Fibroblast of lung (primary cell): ENCODE measurements around the gene THOC7. TPM values are rescaled to one million over a fixed set of nuclear protein-coding genes. Genes with fewer than 3 reads are reported as not detected.

Source experiments
- DNase-seq, 2 donors: peaks; one replicate each; pipeline versions ENCODE4 v3.0.0 to v3.0.0-alpha.2; 2010; ENCODE audit warnings: low read depth in 2 of 2
- H2AFZ ChIP-seq: 2 replicates; pipeline ENCODE4 v1.5.1; 2012; ENCODE audit warnings: low read length, control low read depth, inconsistent platforms
- H3K27ac ChIP-seq: 2 replicates; pipeline ENCODE4 v1.5.1; 2011; ENCODE audit warnings: low read length, control low read depth; ENCODE audit not compliant: insufficient read depth
- H3K27me3 ChIP-seq: 2 replicates; pipeline ENCODE4 v1.5.1; 2011; ENCODE audit warnings: mild to moderate bottlenecking, low read length; ENCODE audit not compliant: control insufficient read depth, insufficient read depth
- H3K36me3 ChIP-seq: 2 replicates; pipeline ENCODE4 v1.5.1; 2011; ENCODE audit warnings: low read length; ENCODE audit not compliant: control insufficient read depth, insufficient read depth
- H3K4me1 ChIP-seq: 2 replicates; pipeline ENCODE4 v1.5.1; 2011; ENCODE audit warnings: low read length; ENCODE audit not compliant: control insufficient read depth, insufficient read depth; ENCODE audit errors: extremely low read depth
- H3K4me2 ChIP-seq: 2 replicates; pipeline ENCODE4 v1.5.1; 2011; ENCODE audit warnings: low read length, control low read depth; ENCODE audit not compliant: insufficient read depth; ENCODE audit errors: extremely low read depth
- H3K4me3 ChIP-seq, 4 experiments: fragments of 200-600 bp in 1 of 4; sonication (generic) in 1 of 4; replicated peaks in 1 of 4; 2 replicates each; pipeline ENCODE4 v1.5.1; 2011 to 2016; ENCODE audit warnings: low read length in 4 of 4, low read depth in 3 of 4, mild to moderate bottlenecking in 3 of 4, control low read depth in 2 of 4, inconsistent platforms in 1 of 4, mixed read lengths in 1 of 4; ENCODE audit not compliant: insufficient read depth in 1 of 4; ENCODE audit errors: control extremely low read depth in 1 of 4
- H3K79me2 ChIP-seq: 2 replicates; pipeline ENCODE4 v1.5.1; 2012; ENCODE audit warnings: mild to moderate bottlenecking, low read length, inconsistent platforms; ENCODE audit not compliant: control insufficient read depth, insufficient read depth
- H3K9ac ChIP-seq: 2 replicates; pipeline ENCODE4 v1.5.1; 2011; ENCODE audit warnings: mild to moderate bottlenecking, low read length, control low read depth; ENCODE audit not compliant: insufficient read depth
- H3K9me3 ChIP-seq: 2 replicates; pipeline ENCODE4 v1.5.1; 2012; ENCODE audit warnings: low read depth, low read length; ENCODE audit not compliant: control insufficient read depth, insufficient read depth
- H4K20me1 ChIP-seq: 2 replicates; pipeline ENCODE4 v1.5.1; 2011; ENCODE audit warnings: low read length; ENCODE audit not compliant: control insufficient read depth, insufficient read depth; ENCODE audit errors: extremely low read depth
- EZH2 ChIP-seq: IDR thresholded peaks from 2 replicates; pipeline ENCODE4 v1.5.1; 2012; ENCODE audit warnings: low read length, control low read depth, mild to moderate bottlenecking; ENCODE audit errors: missing control alignments
- polyA plus RNA-seq, 2 donors: library from polyadenylated mRNA; depleted of rRNA in 1 of 2; stranded (reverse) in 1 of 2; unstranded in 1 of 2; fragments of >200 nt; gene quantifications; 2 replicates each; pipeline ENCODE4 v1.2.1, GENCODE V29; 2011 to 2012; ENCODE audit warnings: missing spikeins in 1 of 2
- total RNA-seq: library from RNA; depleted of rRNA; stranded (reverse); fragments of >200 nt; gene quantifications from 2 replicates; pipeline ENCODE4 v1.2.1, GENCODE V29; 2014
- TF ChIP-seq, protein P1 (sequence below), 2 donors: IDR thresholded peaks in 1 of 2; conservative IDR thresholded peaks in 1 of 2; 1 replicate in 1 of 2; 2 replicates in 1 of 2; pipeline ENCODE4 v1.5.1; 2011 to 2012; ENCODE audit warnings: low read length in 2 of 2, control low read depth in 1 of 2, inconsistent platforms in 1 of 2, low read depth in 1 of 2, mild to moderate bottlenecking in 1 of 2

Gene THOC7
- total and polyA plus RNA-seq, 2 donors (not counting 1 experiment from before 2014, with no cell fraction given): 35.3 to 103 TPM

DNA sequence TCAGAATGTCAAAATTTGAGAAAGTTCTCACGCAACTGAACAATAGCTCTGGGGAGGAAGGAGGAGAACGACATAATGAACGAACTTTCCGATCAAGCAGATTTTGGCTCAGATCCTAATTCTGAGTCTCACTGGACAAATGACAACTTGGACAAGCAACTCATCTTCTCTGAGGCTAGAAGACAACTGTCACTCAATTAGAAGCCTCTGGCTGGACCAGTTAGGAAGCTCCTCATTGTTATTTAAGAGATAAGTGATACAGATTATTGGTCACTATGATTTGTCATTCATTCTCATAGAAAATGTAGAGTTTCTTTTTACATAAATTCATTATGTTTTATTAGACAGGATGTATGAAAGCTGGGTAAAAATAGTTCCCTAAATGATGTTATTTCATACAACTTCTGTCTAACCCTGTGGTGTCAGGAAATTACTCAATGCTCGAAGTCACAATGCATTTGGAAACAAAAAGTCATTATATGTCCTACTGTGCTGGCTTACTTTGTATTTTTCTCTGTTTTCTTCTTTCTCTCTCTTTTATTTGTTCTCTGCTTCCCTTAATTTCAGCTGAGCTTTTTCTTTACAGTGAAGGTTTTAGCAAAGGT is 55.5 kb downstream of the THOC7 start:
- Histone ChIP-seq H2AFZ (no peak overlapping the region), H3K27ac (no peak overlapping the region), H3K79me2 (no peaks in the 10 kb centered on the region), H3K9ac (no peak overlapping the region), H3K36me3 (no peaks in the 10 kb centered on the region), H3K9me3 (no peaks in the 10 kb centered on the region), H4K20me1 (no peaks in the 10 kb centered on the region), H3K4me3 (no peak overlapping the region), H3K4me1 (no peaks in the 10 kb centered on the region), H3K27me3 (no peaks in the 10 kb centered on the region), H3K4me2 (no peak overlapping the region)
- DNase-seq: no peak
- TF ChIP-seq EZH2: no peak
- TF ChIP-seq, protein P1, sequence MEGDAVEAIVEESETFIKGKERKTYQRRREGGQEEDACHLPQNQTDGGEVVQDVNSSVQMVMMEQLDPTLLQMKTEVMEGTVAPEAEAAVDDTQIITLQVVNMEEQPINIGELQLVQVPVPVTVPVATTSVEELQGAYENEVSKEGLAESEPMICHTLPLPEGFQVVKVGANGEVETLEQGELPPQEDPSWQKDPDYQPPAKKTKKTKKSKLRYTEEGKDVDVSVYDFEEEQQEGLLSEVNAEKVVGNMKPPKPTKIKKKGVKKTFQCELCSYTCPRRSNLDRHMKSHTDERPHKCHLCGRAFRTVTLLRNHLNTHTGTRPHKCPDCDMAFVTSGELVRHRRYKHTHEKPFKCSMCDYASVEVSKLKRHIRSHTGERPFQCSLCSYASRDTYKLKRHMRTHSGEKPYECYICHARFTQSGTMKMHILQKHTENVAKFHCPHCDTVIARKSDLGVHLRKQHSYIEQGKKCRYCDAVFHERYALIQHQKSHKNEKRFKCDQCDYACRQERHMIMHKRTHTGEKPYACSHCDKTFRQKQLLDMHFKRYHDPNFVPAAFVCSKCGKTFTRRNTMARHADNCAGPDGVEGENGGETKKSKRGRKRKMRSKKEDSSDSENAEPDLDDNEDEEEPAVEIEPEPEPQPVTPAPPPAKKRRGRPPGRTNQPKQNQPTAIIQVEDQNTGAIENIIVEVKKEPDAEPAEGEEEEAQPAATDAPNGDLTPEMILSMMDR (conservative IDR thresholded peaks at IDR 0.05 in 1 of 2, IDR thresholded peaks at IDR 0.05 in 1 of 2; ENCODE audit: low read depth in 1 of 2, low read length in 2 of 2): no peak

DNA sequence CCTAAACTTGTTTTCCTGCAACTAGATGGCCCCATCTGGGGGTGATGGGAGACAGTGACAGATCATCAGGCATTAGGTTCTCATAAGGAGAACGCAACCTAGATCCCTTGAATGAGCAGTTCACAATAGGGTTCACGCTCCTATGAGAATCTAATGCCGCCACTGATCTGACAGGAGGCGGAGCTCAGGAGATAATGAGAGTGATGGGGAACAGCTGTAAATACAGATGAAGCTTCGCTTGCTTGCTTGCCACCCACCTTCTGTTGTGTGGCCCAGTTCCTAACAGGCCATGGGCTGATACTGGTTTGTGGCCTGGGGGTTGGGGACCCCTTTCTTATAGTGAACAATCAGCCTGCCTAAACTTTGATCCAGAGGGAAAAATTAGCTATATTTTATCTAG is 59.7 kb downstream of the THOC7 start:
- Histone ChIP-seq H3K4me3 (no peak overlapping the region), H4K20me1 (no peaks in the 10 kb centered on the region), H3K27me3 (no peaks in the 10 kb centered on the region), H2AFZ (no peak overlapping the region), H3K4me1 (no peaks in the 10 kb centered on the region), H3K9me3 (no peaks in the 10 kb centered on the region), H3K36me3 (no peaks in the 10 kb centered on the region), H3K4me2 (no peak overlapping the region), H3K9ac (no peak overlapping the region), H3K79me2 (no peaks in the 10 kb centered on the region), H3K27ac (no peak overlapping the region)
- no peak for DNase-seq
- TF ChIP-seq, protein P1 (conservative IDR thresholded peaks at IDR 0.05 in 1 of 2, IDR thresholded peaks at IDR 0.05 in 1 of 2; ENCODE audit: low read depth in 1 of 2, low read length in 2 of 2): no peak
- no peak for TF ChIP-seq EZH2

DNA sequence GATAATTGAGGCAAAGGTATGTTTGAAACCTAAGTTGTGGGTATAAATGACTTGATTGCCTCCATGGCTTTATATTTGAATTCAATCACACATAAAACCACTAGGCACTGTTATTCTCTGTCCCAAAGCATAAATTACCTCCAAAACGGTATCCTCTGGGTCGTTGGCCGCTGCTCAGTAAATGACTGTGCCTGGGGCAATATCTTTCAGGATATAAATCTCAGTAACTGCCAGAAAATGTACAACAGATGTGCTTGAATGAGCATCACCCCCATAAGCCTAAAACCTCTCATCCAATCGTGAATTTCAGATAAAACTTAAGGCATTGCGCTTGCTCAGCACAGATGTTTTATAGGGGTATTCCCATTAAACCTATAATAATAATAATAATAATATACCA is 63.5 kb downstream of the THOC7 start:
- DNase-seq: no peak

More for the DNA sequence above, 63.5 kb downstream of the THOC7 start:
- Histone ChIP-seq H3K4me3 (no peak overlapping the region), H2AFZ (no peak overlapping the region), H3K27me3 (no peaks in the 10 kb centered on the region), H4K20me1 (no peaks in the 10 kb centered on the region), H3K9ac (no peak overlapping the region), H3K79me2 (no peaks in the 10 kb centered on the region), H3K4me2 (no peak overlapping the region), H3K36me3 (no peaks in the 10 kb centered on the region), H3K4me1 (no peaks in the 10 kb centered on the region), H3K9me3 (no peaks in the 10 kb centered on the region), H3K27ac (no peak overlapping the region)
- no peak for TF ChIP-seq EZH2
